LNCaP clone FGC (cell line): ENCODE results near the gene ADD3.

Experiments used
- DNase-seq: peaks from one replicate; pipeline ENCODE4 v3.0.0-alpha.2; 2011; ENCODE audit warnings: low read depth
- H3K4me3 ChIP-seq: 2 replicates; pipeline ENCODE4 v1.5.1; 2011; ENCODE audit warnings: mild to moderate bottlenecking, low read depth, low read length, control low read depth
- TF ChIP-seq, protein P1 (sequence below): IDR thresholded peaks from 2 replicates; pipeline ENCODE4 v1.5.1; 2012; ENCODE audit warnings: mild to moderate bottlenecking; ENCODE audit not compliant: control insufficient read depth, insufficient read depth; ENCODE audit errors: extremely low read depth

Gene ADD3

DNA sequence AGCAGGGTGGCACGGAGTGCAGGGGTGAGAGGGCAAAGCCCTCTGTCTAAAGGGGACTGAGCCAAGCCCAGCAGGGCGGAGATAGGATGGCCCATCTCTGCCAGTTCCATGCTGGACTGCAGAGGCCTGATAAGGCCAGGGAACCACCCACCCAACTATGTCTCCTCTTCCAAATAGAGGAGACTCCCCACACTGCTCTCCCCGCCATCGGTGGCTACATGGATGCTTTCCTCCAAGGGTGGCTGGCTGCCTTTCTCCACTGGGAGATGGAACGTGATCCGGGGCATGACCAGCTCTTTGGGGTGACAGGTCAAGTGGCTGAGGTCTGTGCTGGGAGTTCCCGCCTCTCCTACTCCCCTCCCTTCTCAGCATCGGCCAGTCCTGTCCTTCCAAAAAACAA is 141.5 kb downstream of the ADD3 start:
- no peak overlapping the region for H3K4me3 ChIP-seq
- TF ChIP-seq, protein P1, sequence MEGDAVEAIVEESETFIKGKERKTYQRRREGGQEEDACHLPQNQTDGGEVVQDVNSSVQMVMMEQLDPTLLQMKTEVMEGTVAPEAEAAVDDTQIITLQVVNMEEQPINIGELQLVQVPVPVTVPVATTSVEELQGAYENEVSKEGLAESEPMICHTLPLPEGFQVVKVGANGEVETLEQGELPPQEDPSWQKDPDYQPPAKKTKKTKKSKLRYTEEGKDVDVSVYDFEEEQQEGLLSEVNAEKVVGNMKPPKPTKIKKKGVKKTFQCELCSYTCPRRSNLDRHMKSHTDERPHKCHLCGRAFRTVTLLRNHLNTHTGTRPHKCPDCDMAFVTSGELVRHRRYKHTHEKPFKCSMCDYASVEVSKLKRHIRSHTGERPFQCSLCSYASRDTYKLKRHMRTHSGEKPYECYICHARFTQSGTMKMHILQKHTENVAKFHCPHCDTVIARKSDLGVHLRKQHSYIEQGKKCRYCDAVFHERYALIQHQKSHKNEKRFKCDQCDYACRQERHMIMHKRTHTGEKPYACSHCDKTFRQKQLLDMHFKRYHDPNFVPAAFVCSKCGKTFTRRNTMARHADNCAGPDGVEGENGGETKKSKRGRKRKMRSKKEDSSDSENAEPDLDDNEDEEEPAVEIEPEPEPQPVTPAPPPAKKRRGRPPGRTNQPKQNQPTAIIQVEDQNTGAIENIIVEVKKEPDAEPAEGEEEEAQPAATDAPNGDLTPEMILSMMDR: no peak
- DNase-seq: no peak

DNA sequence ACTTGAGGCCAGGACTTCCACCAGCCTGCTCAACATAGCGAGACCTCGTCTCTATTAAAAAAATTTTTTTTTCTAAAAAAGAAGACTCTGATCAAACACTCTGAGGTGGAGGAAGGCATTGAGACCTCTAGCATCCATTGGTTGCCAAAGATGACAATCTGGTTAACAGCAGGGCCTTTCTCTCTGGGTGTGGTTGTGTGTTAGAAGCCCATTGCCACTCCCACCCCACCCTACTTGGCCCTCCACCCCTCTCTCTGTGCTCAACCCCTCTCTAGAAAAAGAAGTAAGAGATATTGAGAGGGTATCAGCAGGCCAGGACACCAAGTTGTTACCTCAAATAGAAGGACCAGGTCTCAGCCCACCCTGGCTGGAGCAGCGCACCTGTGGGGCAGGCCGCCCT is 142.3 kb downstream of the ADD3 start:
- no peak overlapping the region for H3K4me3 ChIP-seq
- no peak for DNase-seq
- TF ChIP-seq, protein P1: no peak

DNA sequence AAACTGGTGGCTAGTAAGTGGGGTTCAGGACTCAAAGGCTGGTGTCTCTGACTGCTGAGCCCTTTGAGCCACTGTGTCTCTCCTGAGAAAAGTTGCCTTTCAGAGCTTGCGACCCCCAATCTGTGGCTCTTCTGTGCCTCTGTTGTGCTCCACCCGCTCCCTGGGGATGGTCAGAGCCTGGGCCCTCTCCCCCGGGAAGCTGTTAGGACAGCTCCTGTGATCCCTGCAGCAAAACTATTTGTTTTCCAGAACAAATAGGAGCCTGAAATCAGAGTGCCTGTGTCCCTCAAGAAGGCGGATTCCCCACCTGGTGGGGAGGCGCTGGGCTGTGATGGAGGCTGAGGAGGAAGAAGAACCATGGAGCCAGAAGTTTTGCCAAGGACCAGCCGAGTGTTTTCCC is 143.2 kb downstream of the ADD3 start:
- H3K4me3 ChIP-seq: no peak overlapping the region
- TF ChIP-seq, protein P1: no peak
- DNase-seq: no peak

DNA sequence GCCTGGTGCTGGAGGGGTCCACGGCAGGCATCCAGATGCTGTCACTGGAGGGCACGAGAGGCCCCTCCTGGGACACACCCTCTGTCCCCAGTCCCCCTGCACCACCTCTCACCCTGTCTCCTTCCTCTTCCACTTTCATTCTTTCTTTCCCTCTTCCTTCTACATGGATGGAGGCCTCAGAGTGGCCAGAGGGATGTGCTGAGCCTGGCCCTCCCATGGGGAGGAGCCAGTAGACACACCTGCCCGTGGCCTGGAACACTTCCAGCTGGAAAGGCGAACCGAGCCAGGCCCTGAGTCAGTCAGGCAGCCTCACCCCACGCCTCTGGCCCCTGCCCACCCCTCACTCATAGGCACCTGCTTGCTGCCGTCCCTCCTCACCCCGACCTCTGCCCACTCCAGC is 143.7 kb downstream of the ADD3 start:
- no peak overlapping the region for H3K4me3 ChIP-seq
- TF ChIP-seq, protein P1: no peak
- DNase-seq: no peak

DNA sequence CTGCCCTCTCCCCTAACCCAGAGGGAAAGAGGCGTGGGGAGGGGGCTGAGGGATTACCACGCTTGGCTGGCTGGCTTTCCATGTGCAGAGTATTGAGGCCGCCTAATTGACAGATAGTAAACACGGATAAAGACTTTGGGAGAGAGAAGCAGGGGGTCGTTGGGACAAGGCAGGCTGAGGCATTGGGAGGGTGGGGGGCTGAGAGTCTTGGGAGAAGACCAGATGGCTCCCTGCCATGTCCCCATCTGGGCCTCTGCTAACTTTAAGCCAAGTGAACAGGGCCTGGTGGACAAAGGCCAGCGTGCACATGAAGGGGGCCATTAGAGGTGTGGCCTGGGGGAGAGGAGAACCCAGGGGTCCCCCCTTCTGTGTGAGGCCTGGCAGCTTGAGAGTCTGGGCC is 144.2 kb downstream of the ADD3 start:
- no peak overlapping the region for H3K4me3 ChIP-seq
- TF ChIP-seq, protein P1: no peak
- no peak for DNase-seq

DNA sequence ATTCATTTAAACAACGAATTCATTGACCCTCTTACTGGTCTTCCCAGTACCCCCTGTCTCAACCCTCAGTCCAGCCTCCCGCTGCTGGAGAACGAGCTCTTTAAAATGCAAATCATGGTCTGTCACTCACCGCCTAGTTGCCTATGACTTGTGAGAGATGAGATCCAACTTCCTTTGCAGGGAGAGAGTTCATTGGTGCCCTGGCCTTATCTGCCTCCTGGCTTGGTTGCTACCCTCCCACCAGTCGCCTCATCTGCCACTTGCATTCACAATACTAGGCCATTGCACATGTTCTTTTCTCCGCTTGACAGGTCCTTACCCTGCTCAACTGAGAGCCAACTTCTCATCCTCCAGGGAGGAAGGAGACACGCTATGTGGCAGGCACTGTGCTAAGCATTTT is 145.6 kb downstream of the ADD3 start:
- TF ChIP-seq, protein P1: no peak
- DNase-seq: no peak
- no peak overlapping the region for H3K4me3 ChIP-seq

DNA sequence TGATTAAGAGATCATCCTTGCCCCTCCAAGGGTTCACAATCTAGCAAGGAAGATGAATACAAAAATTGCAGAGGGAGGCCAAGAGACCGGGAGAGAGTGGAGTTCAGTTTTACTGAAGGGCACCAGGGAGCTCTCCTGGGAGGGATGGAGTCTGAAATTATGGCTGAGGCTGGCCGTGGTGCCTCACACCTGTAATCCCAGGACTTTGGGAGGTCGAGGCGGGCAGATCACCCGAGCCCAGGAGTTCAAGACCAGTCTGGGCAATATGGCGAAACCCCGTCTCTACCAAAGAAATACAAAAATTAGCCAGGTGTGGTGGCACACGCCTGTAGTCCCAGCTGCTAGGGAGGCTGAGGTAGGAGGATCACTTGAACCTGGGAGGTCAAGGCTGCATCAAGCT is 148.3 kb downstream of the ADD3 start:
- TF ChIP-seq, protein P1: no peak
- no peak for DNase-seq
- no peak overlapping the region for H3K4me3 ChIP-seq
